RKO (cell line): ENCODE measurements around the gene LRRK1.

Experiments used
- DNase-seq: peaks from one replicate; pipeline ENCODE4 v3.0.0-alpha.2; 2016; ENCODE audit warnings: low spot score

Gene LRRK1

GRCh38 chr15:100972975-100973350, 53.8 kb downstream of the LRRK1 start:
- no peak for DNase-seq

DNA sequence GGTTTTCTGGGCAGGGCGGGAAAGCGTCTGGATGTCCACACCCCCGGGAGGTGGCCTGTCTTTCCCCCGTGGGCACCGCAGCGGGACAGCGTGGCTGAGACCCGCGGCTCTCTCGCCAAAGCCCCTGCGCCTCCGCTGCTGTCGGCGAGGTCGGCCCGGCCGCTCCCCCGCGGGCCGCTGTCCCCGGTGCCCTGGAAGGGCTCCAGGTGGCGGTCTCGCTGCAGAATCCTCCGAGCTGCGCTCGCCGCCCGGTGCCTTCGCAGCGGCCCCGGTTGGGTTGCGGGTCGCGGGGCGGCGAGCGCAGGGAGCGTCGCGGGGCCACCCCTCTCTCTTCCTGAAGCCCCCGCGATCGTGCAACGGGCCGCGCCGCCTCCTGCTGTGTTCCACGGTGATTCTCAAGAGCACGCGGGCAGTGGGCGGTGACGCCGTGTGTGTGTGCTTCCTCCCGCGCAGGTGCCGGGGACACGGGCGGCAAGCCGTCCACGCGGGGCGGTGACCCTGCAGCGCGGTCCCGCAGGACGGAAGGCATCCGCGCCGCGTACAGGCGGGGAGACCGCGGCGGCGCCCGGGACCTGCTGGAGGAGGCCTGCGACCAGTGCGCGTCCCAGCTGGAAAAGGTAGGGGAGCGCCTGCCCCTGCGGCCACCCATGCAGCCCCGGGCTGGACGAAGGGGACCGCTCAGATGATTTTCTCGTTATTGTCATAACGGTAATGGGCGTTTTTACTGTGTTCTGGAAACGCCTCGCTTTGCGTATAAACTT, 54.4 kb downstream of the LRRK1 start:
- DNase-seq, result no peak

DNA sequence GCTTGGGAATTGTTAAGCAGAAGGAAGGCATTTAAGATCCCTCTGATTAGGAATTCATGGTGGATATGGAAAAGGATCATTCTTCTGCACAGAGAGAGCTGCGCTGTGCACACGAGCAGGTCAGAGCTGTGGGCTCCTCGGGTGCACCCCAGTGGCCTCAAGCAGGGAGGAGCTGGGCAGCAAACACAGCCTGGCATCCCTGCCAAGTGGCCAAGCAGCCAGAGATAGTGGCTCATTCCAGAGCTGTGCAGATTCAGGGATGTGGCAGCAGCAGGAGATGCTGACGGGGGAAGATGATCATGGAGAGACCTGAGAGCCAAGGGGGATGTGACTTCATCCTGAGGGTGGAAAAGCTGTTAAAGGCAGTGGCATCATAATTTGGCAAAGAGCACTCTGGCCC, 55.9 kb downstream of the LRRK1 start:
- DNase-seq, result no peak

GRCh38 chr15:100980410-100981046, 61.4 kb downstream of the LRRK1 start:
- DNase-seq, result no peak

DNA sequence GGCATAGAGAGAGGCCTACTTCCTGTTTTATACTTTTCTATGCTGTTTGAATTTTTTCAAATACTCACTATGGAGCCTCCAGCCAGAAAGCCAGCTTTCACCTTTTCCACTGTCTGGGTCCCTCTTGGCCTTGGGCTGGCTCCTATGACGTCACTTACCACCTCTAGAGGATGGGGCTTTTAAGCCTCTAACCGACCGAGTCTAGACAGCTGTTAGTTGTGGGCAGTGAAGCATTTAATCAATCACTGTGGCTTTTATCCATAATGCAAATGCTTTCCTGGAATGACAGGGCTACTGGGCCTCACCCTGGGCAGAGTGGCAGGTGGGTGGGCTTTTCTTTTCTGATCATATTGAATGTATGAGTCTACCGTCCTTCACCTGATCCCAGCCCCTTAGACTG, 61.9 kb downstream of the LRRK1 start:
- DNase-seq, result no peak

DNA sequence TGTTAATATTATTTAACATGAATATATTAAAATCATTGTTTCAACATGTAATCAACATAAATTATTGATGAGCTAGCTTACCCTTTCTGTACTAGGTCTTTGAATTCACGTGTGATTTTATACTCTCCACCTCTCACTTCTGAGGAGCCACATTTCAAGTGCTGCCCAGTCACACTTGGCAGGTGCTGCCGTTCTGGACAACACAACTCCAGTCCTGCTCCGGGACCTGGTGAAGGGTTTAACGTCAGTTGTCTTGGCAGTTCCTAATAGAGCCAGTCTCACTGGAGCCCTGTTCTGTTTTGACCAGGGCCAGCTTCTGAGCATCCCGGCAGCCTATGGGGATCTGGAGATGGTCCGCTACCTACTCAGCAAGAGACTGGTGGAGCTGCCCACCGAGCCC, 64.1 kb downstream of the LRRK1 start:
- no peak for DNase-seq

- no peak for DNase-seq
Observed at GRCh38 chr15:100985401-100985800, 66.2 kb downstream of the LRRK1 start.

DNA sequence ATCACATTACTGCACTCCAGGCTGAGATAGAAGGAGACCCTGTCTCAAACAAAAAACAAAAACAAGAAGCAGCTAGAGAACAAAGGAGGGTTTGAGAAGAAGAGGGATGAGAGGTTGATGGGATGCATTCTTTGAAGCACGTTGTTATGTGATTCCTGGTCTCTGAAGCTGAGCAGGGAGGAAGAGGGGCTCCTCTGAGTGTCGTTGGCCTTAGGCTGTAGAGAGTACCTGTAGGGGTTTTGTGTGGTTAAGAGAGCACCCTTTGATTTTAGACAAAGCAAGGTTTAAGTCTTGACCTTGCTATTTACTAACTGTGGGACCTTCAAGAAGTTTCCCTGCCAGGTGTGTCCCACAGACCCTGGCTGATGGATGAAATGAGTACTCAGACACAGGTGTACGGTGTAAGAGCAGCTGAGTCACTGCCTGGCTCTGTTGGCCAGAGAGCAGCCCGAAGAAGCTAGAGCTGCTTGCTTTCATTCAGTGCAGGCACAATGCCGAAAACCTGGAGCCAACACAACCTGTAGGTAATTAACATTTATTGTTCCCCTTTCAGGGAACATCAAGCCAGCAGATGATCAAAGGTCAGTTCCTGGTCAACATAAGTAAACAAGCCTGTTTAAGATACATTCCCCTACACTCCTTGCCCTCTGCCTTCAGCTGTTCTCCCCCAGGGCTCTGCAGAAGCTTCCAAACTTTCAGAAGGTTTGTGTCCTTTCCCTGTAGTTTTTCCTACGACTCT, 67.2 kb downstream of the LRRK1 start:
- no peak for DNase-seq

GRCh38 chr15:100987143-100987542, 68.0 kb downstream of the LRRK1 start:
- no peak for DNase-seq

DNA sequence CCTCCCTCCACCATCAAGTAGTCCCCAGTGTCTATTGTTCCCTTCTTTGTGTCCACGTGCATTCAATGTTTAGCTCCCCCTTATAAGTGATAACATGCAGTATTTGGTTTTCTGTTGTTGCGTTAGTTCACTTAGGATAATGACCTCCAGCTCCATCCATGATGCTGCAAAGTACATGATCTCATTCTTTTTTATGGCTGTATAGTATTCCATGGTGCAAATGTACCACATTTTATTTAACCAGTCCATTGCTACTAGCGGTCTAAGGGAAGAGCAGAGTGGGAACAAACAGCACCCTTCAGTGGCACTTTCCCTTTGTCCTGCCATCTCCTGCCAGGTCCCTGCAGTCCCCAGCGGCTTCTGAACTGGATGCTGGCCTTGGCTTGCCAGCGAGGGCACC, 69.1 kb downstream of the LRRK1 start:
- DNase-seq, result no peak

- no peak for DNase-seq
Observed at GRCh38 chr15:100988857-100989256, 69.7 kb downstream of the LRRK1 start.

DNA sequence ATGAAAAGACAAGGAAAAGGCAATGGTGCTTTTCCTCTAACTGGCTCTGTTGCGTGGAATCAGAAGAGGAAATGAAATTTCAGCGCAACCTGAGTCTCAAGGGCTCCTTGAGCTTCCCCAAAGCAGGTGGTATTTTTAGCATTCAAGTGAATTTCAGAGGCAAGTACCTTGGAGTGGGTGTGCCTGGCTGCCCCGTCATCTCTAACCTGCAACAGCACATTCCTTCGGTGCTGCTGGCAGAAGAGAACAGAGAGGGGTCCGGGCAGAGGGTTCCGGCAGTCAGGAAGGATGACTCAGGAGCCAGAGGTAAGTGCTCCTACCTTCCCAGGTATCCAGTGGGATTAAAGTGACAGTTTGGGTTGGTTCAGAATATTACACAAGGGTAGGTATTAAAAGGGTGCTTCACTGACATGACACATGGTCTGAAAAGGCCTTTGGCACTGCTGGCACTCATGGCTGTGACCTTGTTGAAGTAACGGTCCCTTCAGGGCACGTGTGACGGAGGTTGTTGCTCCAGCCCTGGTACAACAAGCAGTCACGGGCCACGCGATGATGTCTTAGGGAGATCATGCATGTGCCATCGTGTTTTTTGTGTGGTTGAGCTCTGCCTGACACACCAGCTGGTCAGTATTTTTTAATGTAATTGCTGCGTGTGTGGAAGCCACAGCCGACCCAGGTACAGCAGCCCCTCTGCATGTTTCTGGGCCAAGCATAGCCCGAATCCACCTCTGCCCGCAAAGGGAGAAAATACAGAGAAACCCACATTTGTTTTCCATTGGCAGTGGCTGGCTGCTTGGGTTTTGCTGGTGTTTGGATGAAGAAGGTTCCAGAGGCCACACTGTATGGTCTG, 75.7 kb downstream of the LRRK1 start:
- DNase-seq, result no peak

DNA sequence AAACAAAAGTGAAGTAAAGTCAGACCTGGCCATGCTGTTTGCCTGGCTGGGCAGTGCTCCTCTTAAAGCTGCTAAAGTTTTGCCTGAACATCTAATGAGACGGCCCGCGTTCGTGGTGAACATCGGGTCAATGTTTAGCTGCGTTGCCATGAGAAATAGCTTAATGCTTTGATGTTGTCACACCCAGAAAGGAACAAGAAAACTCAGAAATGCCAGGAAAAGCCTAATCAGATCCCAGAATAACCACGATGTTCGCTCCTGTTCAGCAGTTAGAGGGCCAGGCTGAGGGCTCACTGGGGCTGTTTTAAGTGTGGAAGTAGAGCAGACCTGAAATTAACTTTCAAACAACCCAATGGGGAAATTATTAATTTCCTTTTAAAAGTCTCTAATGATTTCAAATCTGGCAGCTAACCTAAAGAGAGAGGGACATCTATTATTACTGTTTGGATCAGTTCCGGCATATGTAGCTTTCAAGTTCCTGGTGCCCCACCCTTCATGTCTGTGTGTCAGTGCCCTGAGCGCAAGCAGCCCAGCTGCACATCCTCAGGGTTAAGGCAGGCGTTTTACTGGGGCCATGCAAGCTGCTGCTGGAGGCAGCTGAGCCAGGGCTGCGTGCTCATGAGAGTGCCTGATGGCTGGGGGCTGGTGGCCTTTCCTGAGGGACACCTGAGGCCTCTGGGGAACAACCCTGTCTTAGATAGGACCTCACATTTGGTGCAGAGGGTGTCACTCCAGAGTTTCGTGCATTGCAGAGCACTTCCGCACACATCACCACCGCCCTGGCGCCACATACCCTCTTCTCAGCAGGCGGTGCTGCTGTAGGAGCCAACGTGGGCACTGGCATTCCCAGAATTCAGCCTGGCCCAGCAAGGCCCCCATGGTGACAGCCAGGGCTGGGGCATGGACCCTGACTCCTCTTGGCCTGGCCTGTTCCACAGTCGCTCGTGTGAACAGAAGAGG, 76.6 kb downstream of the LRRK1 start:
- DNase-seq, result no peak

GRCh38 chr15:100997442-100997841, 78.3 kb downstream of the LRRK1 start:
- DNase-seq, result no peak

DNA sequence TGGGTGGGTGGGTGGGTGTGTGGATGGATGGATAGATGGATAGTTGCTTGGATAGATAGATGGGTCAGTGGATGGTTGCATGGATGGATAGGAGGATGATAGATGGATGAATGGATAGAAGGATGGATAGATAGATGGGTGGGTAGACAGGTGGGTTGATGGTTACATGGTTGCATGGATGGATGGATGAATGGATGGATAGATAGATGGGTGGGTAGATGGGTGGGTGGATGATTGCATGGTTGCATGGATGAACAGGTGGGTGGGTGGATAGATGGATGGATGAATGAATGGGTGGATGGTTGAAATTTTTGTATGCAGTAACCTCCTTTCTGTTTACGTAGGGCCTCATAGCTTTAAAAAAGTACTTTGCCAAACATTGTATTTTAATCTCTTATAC, 79.5 kb downstream of the LRRK1 start:
- no peak for DNase-seq

- no peak for DNase-seq
Observed at GRCh38 chr15:100999369-100999768, 80.2 kb downstream of the LRRK1 start.

DNA sequence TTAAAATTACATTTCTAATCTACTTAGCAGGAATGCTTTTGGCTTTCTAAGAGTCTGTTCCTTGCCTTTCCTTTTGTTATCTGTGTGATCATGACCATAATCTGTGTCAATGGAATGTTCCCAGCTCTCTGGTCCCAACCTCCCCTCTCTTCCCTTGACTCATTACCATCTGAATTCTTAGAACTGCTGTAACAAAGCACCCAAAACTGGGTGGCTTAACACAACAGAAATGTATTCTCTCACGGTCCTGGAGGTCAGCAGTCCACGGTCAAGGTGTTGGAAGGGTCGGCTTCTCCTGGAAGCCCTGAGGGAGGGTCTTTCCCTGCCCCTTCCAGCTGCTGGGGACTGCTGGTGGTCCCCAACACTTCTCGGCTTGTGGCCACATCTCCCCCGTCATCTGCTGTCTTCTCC, 81.1 kb downstream of the LRRK1 start:
- no peak for DNase-seq

DNA sequence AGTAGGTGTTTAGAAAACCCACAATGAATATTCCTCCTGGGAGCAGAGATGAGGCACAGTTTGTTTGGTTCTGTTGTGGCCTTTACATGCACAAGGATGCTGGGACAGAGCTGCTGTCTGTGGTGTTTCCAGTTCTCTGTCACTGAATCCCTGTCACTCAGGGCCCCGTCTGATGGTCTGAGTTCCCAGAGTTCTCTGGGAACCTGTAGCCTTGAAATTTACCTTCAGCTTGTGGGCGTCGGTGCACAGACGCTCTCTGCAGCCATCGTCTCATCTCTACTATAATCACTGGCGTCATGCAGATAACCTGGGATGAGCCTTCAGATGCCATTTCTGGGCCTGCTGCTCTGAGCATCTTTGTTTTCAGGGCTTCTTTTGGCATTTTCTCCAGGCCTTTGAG, 81.9 kb downstream of the LRRK1 start:
- no peak for DNase-seq

GRCh38 chr15:101001796-101002195, 82.6 kb downstream of the LRRK1 start:
- DNase-seq, result no peak

DNA sequence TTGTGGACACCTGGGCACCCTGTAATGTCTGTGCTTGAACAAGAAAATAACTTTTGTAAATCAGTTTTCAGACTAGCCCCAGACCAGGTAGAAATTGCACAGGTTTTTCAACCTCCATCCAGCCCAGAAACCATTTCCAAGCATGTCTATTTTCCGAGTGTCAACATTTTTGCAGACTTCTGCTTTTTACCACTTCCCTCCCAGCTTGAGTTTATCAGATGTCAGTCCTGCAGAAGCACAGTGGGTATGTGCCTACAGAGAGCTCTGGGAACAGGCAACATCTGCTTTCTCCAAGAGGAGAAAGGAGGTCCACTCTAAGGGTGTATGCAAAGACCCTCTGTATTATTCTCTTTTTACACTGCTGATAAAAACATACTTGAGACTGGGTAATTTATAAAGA, 83.9 kb downstream of the LRRK1 start:
- no peak for DNase-seq

- DNase-seq, result no peak
Observed at GRCh38 chr15:101003706-101004105, 84.5 kb downstream of the LRRK1 start.
